Omental fat pad (tissue), 4 donors: ENCODE data around the gene NDUFS5. TPM values are rescaled to one million over a fixed set of nuclear protein-coding genes. Genes with fewer than 3 reads are reported as not detected.
"Not testable (repeated sequence)": the region's sequence is repeated elsewhere in the genome, so short reads cannot be mapped to it uniquely, and the experiment has no call there.

Experiments
- ATAC-seq: fragments of 150-250 bp; one replicate; pipeline ENCODE4 v1.9.1; 2016; ENCODE audit warnings: mild to moderate bottlenecking, moderate library complexity; ENCODE audit not compliant: low FRiP score
- DNase-seq: peaks from one replicate; pipeline ENCODE4 v3.0.0-alpha.2; 2019; ENCODE audit warnings: low spot score
- total RNA-seq, 4 donors: library from RNA; depleted of rRNA; stranded (reverse); fragments of >200 nt; gene quantifications; one replicate each; pipeline ENCODE4 v1.1.0, GENCODE V29; 2016
- TF ChIP-seq, protein P1 (sequence below), 3 donors: fragments of 450-650 bp; IDR thresholded peaks; one replicate each; pipeline ENCODE4 v1.5.1; 2016 to 2017; ENCODE audit warnings: antibody characterized with exemption in 3 of 3, mild to moderate bottlenecking in 3 of 3, moderate library complexity in 2 of 3

NDUFS5 gene
- total RNA-seq, 4 donors from 2014 or later = 304 to 609 (median 443) TPM

DNA sequence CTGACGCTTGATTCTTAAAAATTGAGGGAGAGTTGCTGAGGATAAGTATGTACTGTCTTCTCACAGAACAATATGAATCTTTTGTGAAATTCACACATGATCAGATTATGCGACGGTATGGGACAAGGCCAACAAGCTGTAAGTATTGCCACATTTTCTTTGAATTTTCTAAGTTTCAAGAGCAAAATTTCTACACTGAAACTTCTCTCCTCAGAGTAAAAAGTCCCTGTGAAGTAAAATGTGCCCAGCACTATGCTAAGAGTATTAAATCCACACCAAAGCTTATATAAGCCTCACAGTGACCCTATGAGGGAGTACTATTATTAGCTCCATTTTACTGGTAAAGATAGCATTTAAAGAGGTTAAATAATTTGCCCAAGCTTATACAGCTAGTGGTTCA is 22.9 kb upstream of the NDUFS5 start:
- peak; percentile 30 for ATAC-seq
- TF ChIP-seq, protein P1, sequence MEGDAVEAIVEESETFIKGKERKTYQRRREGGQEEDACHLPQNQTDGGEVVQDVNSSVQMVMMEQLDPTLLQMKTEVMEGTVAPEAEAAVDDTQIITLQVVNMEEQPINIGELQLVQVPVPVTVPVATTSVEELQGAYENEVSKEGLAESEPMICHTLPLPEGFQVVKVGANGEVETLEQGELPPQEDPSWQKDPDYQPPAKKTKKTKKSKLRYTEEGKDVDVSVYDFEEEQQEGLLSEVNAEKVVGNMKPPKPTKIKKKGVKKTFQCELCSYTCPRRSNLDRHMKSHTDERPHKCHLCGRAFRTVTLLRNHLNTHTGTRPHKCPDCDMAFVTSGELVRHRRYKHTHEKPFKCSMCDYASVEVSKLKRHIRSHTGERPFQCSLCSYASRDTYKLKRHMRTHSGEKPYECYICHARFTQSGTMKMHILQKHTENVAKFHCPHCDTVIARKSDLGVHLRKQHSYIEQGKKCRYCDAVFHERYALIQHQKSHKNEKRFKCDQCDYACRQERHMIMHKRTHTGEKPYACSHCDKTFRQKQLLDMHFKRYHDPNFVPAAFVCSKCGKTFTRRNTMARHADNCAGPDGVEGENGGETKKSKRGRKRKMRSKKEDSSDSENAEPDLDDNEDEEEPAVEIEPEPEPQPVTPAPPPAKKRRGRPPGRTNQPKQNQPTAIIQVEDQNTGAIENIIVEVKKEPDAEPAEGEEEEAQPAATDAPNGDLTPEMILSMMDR (IDR thresholded peaks at IDR 0.05) = no peak
- DNase-seq = no peak

DNA sequence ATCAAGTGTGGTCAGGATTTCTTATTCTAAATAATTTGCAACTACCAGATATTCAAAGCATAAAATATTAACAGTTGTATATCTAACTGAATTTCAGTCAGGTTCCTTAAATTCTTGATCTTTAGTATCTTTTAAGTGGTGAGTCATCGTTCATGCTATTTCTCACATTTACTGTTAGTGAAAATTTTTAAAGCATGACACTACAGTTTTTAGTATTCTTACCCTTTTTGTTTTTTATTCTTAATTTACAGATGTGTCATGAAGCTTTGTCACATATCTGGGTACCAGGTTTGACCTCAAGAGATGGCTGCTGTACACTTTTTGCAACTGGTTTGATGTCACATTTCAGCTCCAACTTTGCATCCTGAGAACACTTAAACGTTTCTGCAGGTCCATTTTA is 22.4 kb upstream of the NDUFS5 start:
- TF ChIP-seq, protein P1 (IDR thresholded peaks at IDR 0.05) = no peak
- DNase-seq (no peak), ATAC-seq (peak; percentile 31)

DNA sequence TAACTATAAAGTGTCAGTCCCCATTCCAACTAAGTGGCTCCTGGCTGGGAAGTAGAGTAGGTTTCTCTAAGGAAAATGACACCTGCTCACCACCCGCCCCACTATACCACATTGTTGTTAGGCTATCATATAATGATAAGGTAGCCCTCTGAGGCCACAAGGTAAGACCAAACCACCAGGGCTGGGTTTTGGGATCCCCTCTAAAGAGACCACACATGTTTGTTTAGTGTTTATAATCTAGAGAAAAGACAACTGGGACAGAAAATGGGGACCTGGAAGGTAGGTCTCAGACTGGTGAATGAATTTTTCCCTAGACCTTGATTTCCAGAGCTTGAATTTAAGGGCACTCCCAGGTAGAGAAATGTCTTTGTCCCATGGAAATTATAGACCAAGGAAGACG is 19.9 kb upstream of the NDUFS5 start:
- ATAC-seq (no peak), DNase-seq (no peak)
- TF ChIP-seq, protein P1 (IDR thresholded peaks at IDR 0.05) = no peak

DNA sequence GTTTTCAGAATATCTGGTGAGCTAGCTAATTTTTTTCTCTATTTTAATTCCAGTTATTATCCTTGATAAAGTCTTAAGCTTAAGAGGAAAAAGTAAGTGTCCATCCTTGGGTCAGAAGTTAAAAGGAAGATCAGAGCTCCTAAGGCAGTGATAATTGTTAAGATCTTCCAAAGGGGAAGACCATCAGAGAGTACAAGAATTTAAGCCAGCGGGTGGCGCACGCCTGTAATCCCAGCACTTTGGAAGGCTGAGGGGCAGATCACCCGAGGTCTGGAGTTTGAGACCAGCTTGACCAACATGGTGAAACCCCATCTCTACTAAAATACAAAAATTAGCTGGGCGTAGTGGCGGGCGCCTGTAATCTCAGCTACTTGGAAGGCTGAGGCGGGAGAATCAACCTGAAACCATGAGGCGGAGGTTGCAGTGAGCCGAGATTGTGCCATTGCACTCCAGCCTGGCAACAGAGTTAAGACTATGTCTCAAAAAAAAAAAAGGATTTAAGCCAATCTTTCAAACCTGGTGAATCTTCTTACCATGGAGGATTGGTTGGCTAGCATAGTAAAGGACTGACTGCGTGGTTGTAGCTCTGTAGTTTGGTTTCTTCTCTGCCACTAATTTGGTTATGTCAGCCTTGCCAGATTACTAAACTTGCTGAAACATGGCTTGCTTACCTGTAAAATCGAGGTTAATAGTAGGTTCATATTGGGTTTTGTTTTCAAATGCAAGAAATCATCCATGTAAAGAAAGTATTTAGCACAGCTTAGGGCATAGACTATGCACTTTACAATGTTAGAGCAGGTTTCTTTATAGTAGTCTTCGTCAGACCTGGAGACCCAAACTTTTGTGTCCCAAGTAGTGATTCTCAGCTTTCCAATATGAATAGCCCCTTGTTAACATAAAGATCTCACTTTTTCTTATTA is 19.2 kb upstream of the NDUFS5 start:
- DNase-seq (no peak), ATAC-seq (no peak)
- TF ChIP-seq, protein P1 (IDR thresholded peaks at IDR 0.05) = no peak

DNA sequence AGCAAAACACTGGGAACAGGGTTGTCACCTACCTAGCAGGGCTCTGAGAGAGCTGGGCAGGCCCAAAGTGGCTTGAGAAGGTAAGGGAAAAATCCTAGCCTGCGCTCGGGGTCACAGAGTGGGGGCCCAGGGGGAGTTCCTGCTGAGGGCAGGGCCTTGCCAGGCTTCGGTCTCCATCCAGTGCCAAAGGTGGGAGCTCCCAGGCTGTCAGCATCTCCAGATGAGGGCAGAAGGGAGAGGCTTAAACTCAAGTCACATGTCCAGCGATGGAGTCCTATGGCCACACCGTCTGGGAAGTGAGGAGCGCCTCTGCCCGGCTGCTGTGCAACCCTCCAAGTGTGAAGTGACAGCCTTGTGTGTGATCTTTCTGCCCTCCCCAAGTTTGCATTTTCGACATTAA is 11.2 kb upstream of the NDUFS5 start:
- DNase-seq, ATAC-seq: not testable (repeated sequence)

DNA sequence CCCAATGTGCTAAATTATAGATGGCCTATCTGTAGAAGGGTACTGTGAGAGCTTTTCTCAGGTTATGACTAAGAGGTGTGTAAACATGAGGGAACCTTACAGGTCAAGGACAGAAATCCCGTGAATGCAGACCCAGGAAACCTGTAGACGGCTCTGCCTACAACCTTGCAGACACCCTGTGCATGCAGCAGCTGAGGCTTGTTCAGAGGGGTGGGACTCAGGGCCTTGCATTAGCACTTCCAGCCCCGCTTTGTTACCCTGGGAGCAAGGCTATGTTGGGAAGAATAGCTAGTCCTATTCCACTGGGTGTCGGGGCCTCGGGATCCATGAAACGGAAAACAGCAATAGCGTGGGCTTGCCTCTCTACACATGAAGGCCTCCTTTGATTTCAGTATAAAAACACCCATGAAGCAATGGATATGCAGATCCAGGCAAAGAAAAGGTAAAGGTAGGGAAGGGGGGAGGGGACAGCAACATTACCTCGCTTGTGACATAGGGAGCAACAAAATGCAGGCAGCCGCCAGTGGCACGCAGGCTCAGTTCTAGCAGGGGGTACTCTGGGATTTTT is 9.5 kb upstream of the NDUFS5 start:
- ATAC-seq (no peak), DNase-seq (no peak)
- TF ChIP-seq, protein P1 (IDR thresholded peaks at IDR 0.05) = no peak

DNA sequence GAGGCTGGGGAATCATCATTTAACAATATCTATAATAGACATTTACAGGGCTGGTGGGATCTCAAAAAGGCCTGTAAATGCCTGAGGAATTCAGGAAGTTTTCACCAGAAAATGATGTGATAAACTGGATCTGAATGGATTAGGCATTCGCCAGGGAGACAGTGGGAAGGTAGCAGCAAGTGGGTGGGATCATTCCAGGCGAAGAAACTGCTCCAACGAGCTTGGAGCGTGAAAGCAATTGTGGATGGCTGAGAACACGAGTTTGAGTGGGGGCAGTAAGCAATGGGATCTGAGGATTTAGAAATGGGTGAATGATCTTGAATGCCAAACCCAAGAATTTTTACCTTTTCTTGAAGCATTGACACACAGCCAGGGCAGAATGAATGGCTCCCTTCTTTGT is 8.9 kb upstream of the NDUFS5 start:
- DNase-seq (no peak), ATAC-seq (no peak)
- TF ChIP-seq, protein P1 (IDR thresholded peaks at IDR 0.05) = no peak

DNA sequence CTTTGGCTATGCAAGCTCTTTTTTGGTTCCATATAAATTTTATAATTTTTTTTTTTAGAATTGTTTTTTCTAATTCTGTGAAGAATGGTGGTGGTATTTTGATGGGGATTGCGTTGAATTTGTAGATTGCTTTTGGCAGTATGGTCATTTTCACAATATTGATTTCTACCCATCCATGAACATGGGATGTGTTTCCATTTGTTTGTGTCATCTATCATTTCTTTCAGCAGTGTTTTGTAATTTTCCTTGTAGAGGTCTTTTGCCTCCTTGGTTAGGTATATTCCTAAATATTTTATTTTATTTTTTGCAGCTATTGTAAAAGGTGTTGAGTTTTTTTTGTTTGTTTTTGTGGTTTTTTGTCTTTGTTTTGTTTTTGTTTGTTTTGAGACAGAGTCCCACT is 5.7 kb upstream of the NDUFS5 start:
- not testable (repeated sequence) for ATAC-seq

More for the DNA sequence above, 5.7 kb upstream of the NDUFS5 start:
- DNase-seq = not testable (repeated sequence)
